MM.1S (cell line): ENCODE measurements around the gene POFUT1.

ENCODE experiments used
- DNase-seq: peaks from one replicate; pipeline ENCODE4 v3.0.0-alpha.2; 2015
- H2AFZ ChIP-seq: fragments of 300-600 bp; sonication (generic); 2 replicates; pipeline ENCODE4 v1.6.0; 2016; ENCODE audit warnings: antibody characterized with exemption, low read length
- H3F3A ChIP-seq: fragments of 300-600 bp; sonication (generic); 2 replicates; pipeline ENCODE4 v1.6.1; 2016; ENCODE audit warnings: mild to moderate bottlenecking, antibody characterized with exemption, low read length, moderate library complexity, mixed read lengths; ENCODE audit not compliant: insufficient read depth
- H3K27ac ChIP-seq: fragments of 300-600 bp; sonication (generic); 2 replicates; pipeline ENCODE4 v1.5.1; 2016; ENCODE audit warnings: mild to moderate bottlenecking, low read length
- H3K27me3 ChIP-seq: fragments of 300-600 bp; sonication (generic); replicated peaks from 2 replicates; pipeline ENCODE4 v1.6.0; 2016; ENCODE audit warnings: low read length; ENCODE audit not compliant: insufficient read depth
- H3K36me3 ChIP-seq: fragments of 300-600 bp; sonication (generic); replicated peaks from 2 replicates; pipeline ENCODE4 v1.6.1; 2016; ENCODE audit warnings: mild to moderate bottlenecking, low read length, mixed read lengths; ENCODE audit not compliant: insufficient read depth
- H3K4me1 ChIP-seq: fragments of 300-600 bp; sonication (generic); 2 replicates; pipeline ENCODE4 v1.6.1; 2016; ENCODE audit warnings: low read length, mixed read lengths
- H3K4me2 ChIP-seq: fragments of 300-600 bp; sonication (generic); 2 replicates; pipeline ENCODE4 v1.6.0; 2016; ENCODE audit warnings: low read depth, low read length
- H3K4me3 ChIP-seq: fragments of 300-600 bp; sonication (generic); 2 replicates; pipeline ENCODE4 v1.5.1; 2016; ENCODE audit warnings: low read length, mixed read lengths
- H3K79me2 ChIP-seq: fragments of 300-600 bp; sonication (generic); 2 replicates; pipeline ENCODE4 v1.6.1; 2016; ENCODE audit warnings: mixed run types, low read length, mixed read lengths
- H3K9ac ChIP-seq: fragments of 300-600 bp; sonication (generic); 2 replicates; pipeline ENCODE4 v1.6.1; 2016; ENCODE audit warnings: low read length, mixed read lengths
- H3K9me2 ChIP-seq: fragments of 300-600 bp; sonication (generic); replicated peaks from 2 replicates; pipeline ENCODE4 v1.6.1; 2016; ENCODE audit warnings: mild to moderate bottlenecking, low read length, mixed read lengths; ENCODE audit not compliant: insufficient read depth
- H3K9me3 ChIP-seq: fragments of 300-600 bp; sonication (generic); replicated peaks from 2 replicates; pipeline ENCODE4 v1.6.1; 2016; ENCODE audit warnings: mild to moderate bottlenecking, low read length, mixed read lengths; ENCODE audit not compliant: insufficient read depth
- H4K20me1 ChIP-seq: fragments of 300-600 bp; sonication (generic); 2 replicates; pipeline ENCODE4 v1.6.1; 2016; ENCODE audit warnings: mild to moderate bottlenecking, low read length, moderate library complexity, mixed read lengths; ENCODE audit not compliant: insufficient read depth
- CTCF ChIP-seq: fragments of 300-600 bp; sonication (generic); IDR thresholded peaks from 2 replicates; pipeline ENCODE4 v1.5.1; 2016; ENCODE audit warnings: antibody characterized with exemption, low read length, mixed read lengths
- EZH2 ChIP-seq: fragments of 300-600 bp; sonication (generic); optimal IDR thresholded peaks from 2 replicates; pipeline ENCODE3; 2017; ENCODE audit warnings: low read depth, mild to moderate bottlenecking, antibody characterized with exemption, low read length, mixed read lengths
- EZH2phosphoT487 ChIP-seq: fragments of 300-600 bp; sonication (generic); IDR thresholded peaks from 2 replicates; pipeline ENCODE4 v1.6.1; 2018; ENCODE audit warnings: antibody characterized with exemption, low read length

POFUT1 gene

GRCh38 chr20:32240205-32240604 is 32.5 kb downstream of the POFUT1 start:
- Histone ChIP-seq H4K20me1 (no peaks in the 10 kb centered on the region), H3K4me2 (no peak overlapping the region), H3K4me3 (no peak overlapping the region), H3K27ac (no peak overlapping the region), H2AFZ (no peak overlapping the region), H3K36me3 (no peaks in the 10 kb centered on the region), H3K9me3 (no peaks in the 10 kb centered on the region), H3K9me2 (no peaks in the 10 kb centered on the region), H3F3A (no peaks in the 10 kb centered on the region), H3K79me2 (no peaks in the 10 kb centered on the region), H3K9ac (no peak overlapping the region), H3K27me3 (no peaks in the 10 kb centered on the region), H3K4me1 (no peaks in the 10 kb centered on the region)
- TF ChIP-seq EZH2phosphoT487 (no peak), EZH2 (no peak), CTCF (no peak)
- DNase-seq, result no peak

- no peak for DNase-seq
Observed at GRCh38 chr20:32241807-32242206, 34.1 kb downstream of the POFUT1 start.

GRCh38 chr20:32244150-32244823 is 36.6 kb downstream of the POFUT1 start:
- Histone ChIP-seq H3K4me1 (no peaks in the 10 kb centered on the region), H3K79me2 (no peaks in the 10 kb centered on the region), H3K9ac (no peak overlapping the region), H4K20me1 (no peaks in the 10 kb centered on the region), H3K9me3 (no peaks in the 10 kb centered on the region), H3K4me3 (no peak overlapping the region), H3K4me2 (no peak overlapping the region), H3K36me3 (no peaks in the 10 kb centered on the region), H3K27ac (no peak overlapping the region), H3F3A (no peaks in the 10 kb centered on the region), H2AFZ (no peak overlapping the region), H3K9me2 (no peaks in the 10 kb centered on the region), H3K27me3 (no peaks in the 10 kb centered on the region)
- DNase-seq, result no peak
- TF ChIP-seq EZH2phosphoT487, result no peak
- TF ChIP-seq CTCF, result no peak
- no peak for TF ChIP-seq EZH2

More at GRCh38 chr20:32241807-32242206, 34.1 kb downstream of the POFUT1 start:
- TF ChIP-seq EZH2phosphoT487, result no peak
- no peak for TF ChIP-seq CTCF
- H3K9me2 ChIP-seq, result no peaks in the 10 kb centered on the region
- H3K27me3 ChIP-seq, result no peaks in the 10 kb centered on the region
- no peak overlapping the region for H3K27ac ChIP-seq
- no peaks in the 10 kb centered on the region for H3K79me2 ChIP-seq
- no peaks in the 10 kb centered on the region for H4K20me1 ChIP-seq
- H3K4me3 ChIP-seq, result no peak overlapping the region
- no peaks in the 10 kb centered on the region for H3K9me3 ChIP-seq
- H3K4me1 ChIP-seq, result no peaks in the 10 kb centered on the region
- no peaks in the 10 kb centered on the region for H3K36me3 ChIP-seq
- no peaks in the 10 kb centered on the region for H3F3A ChIP-seq
- no peak overlapping the region for H2AFZ ChIP-seq
- H3K4me2 ChIP-seq, result no peak overlapping the region
- no peak overlapping the region for H3K9ac ChIP-seq
